GM13976 (cell line): Measurements from ENCODE around the gene BCAS3.

Source experiments
- DNase-seq: peaks from one replicate; pipeline ENCODE4 v3.0.0; 2012; ENCODE audit warnings: low spot score
- in situ Hi-C: fragments of 300-500 bp; cut with MboI; formaldehyde crosslinking; loops from one replicate; pipeline ENCODE4 v1.12.0; 2022; ENCODE audit warnings: low sequenced_read_pairs, mixed read lengths, inconsistent platforms; ENCODE audit not compliant: unreplicated experiment
- TF ChIP-seq, protein P1 (sequence below): IDR thresholded peaks from 2 replicates; pipeline ENCODE4 v1.5.1; 2012; ENCODE audit warnings: borderline replicate concordance, mild to moderate bottlenecking; ENCODE audit not compliant: insufficient read depth; ENCODE audit errors: extremely low read depth, missing control alignments, control extremely low read depth

The BCAS3 gene

DNA sequence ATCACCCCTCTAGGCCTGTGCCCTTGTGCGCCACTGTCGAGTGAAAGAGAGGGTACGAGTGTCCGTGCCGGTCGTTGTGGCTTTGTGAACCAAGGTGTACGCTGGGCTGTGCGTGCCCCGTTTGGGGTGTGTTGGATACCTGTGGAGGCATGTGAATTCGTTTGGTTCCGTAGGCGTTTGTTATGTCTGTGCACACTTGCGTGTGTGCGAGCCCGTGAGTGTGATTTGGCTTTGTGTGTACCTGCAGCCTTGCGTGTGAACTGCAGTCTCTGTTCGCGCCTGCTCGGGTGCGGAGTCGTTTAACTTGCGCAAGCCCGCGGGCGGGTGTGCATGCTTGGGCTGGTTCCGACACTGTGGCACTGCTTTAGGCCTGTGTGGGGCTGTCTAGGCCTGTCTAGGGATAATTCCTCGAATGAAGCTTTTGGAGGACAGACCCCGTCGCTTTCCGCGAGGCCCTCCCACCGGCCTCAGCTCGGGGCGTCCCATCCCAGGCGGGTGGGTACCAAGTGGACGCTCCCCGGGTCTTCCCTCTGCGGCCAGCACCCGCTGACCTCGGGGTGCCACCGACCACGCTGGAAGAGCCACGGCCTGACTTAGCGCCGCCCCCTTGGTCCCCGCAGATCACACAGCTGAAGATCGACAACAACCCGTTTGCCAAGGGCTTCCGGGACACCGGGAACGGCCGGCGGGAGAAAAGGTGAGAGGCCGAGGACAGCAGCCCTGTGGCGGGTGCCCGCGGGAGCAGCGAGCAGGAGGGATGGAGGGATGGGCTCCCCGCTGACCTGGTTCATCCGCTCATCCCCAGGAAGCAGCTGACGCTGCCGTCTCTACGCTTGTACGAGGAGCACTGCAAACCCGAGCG is 726.4 kb downstream of the BCAS3 start:
- in situ Hi-C loops: loop anchor here (25.0 kb wide), 1 partner anchor 433 kb away; no protein-coding TSS in a partner anchor
- no peak for DNase-seq
- TF ChIP-seq, protein P1, sequence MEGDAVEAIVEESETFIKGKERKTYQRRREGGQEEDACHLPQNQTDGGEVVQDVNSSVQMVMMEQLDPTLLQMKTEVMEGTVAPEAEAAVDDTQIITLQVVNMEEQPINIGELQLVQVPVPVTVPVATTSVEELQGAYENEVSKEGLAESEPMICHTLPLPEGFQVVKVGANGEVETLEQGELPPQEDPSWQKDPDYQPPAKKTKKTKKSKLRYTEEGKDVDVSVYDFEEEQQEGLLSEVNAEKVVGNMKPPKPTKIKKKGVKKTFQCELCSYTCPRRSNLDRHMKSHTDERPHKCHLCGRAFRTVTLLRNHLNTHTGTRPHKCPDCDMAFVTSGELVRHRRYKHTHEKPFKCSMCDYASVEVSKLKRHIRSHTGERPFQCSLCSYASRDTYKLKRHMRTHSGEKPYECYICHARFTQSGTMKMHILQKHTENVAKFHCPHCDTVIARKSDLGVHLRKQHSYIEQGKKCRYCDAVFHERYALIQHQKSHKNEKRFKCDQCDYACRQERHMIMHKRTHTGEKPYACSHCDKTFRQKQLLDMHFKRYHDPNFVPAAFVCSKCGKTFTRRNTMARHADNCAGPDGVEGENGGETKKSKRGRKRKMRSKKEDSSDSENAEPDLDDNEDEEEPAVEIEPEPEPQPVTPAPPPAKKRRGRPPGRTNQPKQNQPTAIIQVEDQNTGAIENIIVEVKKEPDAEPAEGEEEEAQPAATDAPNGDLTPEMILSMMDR: no peak

GRCh38 chr17:61404663-61404912 is 726.9 kb downstream of the BCAS3 start:
- in situ Hi-C loops: loop anchor here (25.0 kb wide), 1 partner anchor 433 kb away; no protein-coding TSS in a partner anchor
- TF ChIP-seq, protein P1: no peak
- DNase-seq: no peak

GRCh38 chr17:61404913-61405685 is 727.4 kb downstream of the BCAS3 start:
- TF ChIP-seq, protein P1: no peak
- in situ Hi-C loops: loop anchor here (25.0 kb wide), 1 partner anchor 432 kb away; no protein-coding TSS in a partner anchor
- no peak for DNase-seq

DNA sequence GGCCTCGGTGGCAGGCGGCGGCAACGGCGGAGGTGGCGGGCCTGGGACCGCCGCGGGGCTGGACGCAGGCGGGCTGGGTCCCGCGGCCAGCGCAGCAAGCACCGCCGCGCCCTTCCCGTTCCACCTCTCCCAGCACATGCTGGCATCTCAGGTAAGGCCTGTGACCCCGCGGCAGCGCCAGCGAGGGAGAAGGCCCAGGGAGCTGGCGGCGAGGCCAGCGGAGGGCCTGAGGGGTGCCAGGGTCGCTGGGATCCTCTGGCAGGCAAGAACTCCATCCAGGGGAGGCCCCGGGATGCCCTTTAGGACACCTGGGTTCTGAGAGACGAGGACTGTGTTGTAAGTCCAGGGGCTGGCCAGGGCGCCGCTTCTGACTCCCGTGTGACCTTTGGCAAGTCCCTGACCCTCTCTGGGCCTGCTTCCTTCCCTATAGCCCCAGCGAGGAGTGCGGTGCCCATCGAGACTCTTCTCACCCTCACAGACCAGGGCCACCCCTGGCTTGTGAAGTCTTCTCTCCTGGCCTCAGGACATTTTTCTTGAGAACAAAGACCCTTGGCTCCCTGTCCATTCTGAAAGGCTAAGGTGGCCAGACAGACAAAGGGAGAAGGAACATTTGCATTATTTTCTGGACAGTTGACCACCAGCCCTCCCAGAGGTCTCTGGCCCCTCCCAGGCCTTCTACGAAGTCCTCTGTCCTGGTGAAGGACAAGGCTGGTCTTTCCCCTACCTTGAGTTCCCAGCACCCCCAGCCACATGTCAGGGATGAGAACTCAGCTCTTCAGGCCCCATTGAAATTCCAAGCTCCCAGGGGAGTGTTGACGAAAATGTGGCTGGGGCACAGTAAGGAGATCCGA is 728.3 kb downstream of the BCAS3 start:
- in situ Hi-C loops: loop anchor here (25.0 kb wide), 1 partner anchor 431 kb away; no protein-coding TSS in a partner anchor
- TF ChIP-seq, protein P1: no peak
- no peak for DNase-seq

GRCh38 chr17:61406537-61406845 is 728.8 kb downstream of the BCAS3 start:
- in situ Hi-C loops: loop anchor here (25.0 kb wide), 1 partner anchor 431 kb away; no protein-coding TSS in a partner anchor
- no peak for DNase-seq

More at GRCh38 chr17:61406537-61406845, 728.8 kb downstream of the BCAS3 start:
- TF ChIP-seq, protein P1: no peak
